SIG-M5 treated with dmso at 0.1 percent for 504 hours (cell line): ENCODE data around the gene CAPN12.
A peak's percentile ranks its signal among the peaks of the same experiment; 100 is the strongest.
"Not testable (repeated sequence)": the region's sequence is repeated elsewhere in the genome, so short reads cannot be mapped to it uniquely, and the experiment has no call there.

Experiments
- DNase-seq: peaks from one replicate; lab custom pipeline; 2025; ENCODE audit not compliant: unreplicated experiment; lab: John Stamatoyannopoulos, UW

The CAPN12 gene

DNA sequence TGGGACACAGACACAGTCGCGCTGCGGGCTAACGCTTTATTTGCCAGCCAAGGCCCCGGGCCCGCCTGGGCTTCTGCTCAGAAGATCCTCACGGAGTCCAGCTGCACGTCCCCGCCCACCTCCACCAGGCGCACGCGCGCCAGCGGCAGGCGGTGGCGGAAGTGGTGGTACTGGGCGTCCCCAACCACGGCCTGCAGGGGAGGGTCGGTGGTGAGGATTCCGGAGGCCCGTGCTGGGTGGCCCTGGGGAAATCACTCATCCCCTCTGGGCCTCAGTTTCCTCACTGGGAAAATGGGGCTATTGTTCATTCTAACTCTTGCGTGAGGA lies 26.6 kb upstream of the CAPN12 start:
- DNase-seq, result not testable (repeated sequence)

DNA sequence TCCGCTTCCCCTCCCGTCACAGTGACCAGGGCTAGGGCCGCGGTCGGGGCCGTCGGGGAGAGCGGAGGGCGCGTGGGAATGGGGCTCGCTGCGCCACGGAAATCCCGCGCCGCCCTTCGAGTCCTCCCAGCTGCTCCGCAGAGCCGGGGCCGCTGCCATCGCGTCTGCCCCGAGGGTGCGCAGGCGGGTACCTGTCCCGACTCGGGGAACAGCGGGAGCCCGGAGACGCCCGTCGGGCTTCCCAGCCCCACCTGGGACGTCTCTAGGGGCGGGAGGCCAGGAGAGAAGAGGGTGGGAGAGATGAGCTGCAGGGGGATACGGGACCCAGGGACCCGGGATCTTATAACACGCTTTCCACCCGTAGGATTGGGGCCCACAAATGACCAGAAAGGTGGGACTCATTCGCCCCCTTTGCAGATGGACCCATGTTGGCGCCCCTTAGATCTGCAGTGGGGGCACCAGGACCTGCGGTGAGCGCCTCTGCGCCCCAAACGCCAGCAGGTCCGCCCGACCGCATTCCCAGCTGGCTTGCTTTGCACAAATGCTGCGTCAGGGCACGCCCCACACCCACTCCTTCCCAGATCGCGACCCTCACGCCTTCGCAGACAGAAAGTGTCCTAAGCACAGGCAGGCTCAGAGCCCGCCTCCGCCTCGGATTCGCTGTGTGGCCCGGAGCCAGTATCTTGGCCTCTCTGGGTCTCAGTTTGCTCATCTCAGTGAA lies 26.1 kb upstream of the CAPN12 start:
- not testable (repeated sequence) for DNase-seq

DNA sequence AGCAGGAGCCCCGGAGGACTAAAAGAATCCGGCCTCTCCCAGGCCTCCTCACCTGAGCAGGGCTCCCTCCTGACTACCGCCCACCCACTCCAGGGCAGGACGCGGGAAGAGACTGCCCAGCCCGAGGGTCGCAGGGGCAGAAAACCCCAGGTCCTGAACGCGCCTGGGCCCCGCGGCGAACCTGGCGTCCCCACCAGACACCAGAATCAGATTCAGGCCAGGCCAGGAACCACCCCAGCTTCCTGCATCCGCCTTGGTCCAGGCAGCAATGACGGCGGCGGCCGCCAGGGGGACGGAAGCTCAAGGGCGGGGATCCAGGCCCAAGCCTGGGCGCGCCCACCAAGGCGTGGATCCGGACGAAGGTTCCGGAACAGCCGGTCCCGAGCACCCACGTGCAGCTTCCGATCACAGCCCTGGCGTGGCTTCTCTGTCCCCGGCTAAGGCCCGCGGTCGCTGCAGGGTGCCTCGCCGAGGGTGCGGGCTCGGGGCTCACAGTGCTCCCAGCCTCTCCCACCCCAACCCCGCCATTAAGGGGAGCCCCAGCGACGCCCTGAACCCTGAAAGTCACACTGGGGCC lies 25.4 kb upstream of the CAPN12 start:
- DNase-seq, result no peak

DNA sequence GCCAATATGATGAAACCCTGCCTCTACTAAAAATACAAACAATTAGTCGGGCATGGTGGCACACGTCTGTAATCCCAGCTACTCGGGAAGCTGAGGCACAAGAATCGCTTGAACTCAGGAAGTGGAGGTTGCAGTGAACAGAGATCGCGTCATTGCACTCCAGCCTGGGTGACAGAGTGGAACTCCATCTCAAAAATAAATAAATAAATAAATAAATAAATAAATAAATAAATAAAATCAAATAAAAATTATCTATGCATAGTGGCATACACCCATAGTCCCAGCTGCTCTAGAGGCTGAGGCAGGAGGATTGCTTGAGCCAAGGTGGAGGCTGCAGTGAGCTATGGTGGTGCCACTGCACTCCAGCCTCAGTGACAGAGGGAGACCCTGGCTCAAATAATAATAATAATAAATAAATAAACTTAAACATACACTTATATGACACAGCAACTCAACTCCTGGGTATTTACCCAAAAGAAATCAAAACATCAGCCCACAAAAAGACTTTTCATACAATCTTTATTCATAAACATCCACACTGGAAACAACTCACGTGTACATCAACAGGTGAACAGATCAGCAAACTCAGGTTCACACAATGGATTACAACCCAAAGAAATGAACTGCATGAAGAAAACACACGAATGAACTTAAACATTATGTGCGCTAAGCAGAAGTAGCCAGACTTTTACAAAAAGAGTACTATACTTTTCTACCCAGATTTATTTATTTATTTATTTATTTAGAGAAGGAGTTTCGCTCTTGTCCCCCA lies 22.2 kb upstream of the CAPN12 start:
- no peak for DNase-seq

DNA sequence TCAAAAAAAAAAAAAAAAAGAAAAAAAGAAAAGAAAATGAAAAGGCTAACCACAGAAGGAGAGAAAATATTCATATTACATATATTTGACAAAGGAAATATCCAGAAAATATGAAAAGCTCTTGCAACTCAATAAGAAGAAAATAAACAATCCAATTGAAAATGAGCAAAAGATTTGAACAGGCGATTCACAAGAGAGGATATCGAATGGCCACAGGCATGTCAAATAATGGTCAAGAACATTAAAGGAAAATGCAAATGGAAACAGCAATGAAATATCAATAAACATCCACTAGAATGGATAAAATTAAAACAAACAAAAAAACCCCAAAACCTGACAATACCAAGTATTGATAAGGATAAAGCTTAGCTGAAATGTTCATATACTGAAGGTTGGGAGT lies 20.9 kb upstream of the CAPN12 start:
- no peak for DNase-seq

DNA sequence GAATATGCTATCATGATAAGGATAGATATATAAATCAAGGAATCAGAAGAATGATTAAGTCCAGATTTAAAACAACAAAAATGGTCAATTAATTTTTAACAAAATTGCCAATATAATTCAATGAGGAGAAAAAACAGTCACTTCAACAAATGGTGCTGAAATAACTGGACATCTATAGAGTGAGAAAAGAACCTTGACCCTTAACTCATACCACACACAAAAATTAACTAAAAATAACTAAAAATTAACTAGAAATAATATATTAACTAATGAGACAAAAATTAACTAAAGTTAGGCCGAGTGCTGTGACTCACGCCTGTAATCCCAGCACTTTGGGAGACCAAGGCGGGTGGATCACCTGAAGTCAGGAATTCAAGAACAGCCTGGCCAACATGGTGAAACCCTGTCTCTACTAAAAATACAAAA lies 19.5 kb upstream of the CAPN12 start:
- DNase-seq, result no peak

DNA sequence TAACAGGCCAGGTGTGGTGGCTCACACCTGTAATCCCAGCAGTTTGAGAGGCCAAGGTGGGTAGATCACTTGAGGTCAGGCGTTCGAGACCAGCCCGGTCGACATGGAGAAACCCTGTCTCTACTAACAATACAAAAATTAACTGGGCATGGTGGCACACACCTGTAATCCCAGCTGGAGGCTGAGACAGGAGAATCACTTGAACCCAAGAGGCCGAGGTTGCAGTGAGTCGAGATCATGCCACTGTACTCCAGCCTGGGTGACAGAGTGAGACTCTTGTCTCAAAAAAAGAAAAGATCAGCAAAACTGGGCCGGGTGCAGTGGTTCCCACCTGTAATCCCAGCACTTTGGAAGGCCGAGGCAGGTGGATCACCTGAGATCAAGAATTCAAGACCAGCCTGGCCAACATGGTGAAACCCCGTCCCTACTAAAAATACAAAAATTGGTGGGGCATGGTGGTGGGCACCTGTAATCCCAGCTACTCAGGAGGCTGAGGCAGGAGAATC lies 17.7 kb upstream of the CAPN12 start:
- not testable (repeated sequence) for DNase-seq

DNA sequence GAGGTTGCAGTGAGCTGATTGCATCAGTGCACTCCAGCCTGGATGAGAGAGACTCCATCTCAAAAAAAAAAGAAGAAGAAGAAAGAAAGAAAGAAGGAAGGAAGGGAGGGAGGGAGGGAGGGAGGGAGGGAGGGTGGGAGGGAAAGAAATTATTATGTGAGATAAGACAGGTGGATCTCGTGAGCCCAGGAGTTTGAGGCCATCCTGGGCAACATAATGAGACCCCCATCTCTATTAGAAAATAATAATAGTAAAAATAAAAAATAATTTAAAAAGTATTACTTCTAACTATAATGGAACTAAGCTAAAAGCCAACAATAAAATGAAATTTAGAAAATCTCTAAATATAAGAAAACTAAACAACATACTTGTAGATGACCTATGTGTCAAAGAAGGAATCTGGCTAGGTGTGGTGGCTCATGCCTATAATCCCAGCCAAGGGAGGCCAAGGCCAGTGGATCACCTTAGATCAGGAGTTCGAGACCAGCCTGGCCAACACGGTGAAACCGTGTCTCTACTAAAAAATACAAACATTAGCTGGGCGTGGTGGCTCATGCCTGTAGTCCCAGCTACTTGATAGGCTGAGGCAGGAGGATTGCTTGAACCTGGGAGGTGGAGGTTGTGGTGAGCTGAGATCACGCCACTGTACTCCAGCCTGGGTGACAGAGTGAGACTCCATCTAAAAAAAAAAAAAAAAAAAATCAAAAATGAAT lies 16.7 kb upstream of the CAPN12 start:
- not testable (repeated sequence) for DNase-seq

DNA sequence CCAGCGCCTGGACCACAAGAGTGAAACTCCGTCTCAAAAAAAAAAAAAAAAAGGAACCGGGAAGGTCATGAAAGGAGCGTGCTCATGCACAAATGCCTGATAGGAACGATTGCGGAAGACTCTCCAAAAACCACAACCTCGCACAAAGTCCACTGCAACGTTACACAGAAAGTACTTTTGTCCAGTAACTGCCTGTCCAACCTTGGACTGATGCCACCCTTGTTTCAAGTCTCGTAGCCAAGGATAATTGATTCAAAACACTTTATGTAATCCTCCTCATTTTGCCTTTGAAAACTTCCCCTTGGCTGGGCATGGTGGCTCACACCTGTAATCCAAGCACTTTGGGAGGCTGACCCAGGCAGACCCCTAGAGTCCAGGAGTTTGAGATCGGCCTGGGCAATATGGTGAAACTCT lies 15.3 kb upstream of the CAPN12 start:
- no peak for DNase-seq

DNA sequence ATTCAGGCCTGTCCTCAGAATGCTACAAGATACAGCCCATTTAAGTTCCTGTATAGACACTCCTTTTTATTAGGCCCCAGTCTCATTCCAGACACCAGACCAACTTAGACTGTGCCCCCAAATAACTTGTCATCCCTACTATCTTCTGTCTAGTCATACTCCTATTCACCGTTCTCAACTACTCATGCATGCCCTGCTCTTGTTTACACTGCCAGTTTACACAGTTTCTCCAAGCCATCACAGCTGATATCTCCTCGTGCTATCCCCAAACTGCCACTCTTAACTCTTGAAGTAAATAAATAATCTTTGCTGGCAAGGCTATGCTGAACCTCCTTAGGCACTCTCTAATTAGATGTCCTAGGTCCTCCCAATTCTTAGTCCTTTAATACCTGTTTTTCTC lies 9.9 kb upstream of the CAPN12 start:
- DNase-seq, result not testable (repeated sequence)

DNA sequence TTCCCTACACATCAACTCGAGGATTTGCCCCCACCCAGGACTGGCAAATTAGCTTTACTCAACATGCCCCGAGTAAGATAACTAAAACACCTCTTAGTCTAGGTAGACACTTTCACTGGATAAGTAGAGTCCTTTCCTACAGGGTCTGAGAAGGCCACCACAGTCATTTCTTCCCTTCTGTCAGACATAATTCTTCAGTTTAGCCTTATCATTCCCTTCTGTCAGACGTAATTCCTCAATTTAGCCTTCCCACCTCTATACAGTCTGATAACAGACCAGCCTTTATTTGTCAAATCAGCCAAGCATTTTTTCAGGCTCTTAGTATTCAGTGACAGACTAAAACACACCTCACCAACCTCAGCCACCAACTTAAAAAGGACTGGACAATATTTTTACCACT lies 9.5 kb upstream of the CAPN12 start:
- not testable (repeated sequence) for DNase-seq

DNA sequence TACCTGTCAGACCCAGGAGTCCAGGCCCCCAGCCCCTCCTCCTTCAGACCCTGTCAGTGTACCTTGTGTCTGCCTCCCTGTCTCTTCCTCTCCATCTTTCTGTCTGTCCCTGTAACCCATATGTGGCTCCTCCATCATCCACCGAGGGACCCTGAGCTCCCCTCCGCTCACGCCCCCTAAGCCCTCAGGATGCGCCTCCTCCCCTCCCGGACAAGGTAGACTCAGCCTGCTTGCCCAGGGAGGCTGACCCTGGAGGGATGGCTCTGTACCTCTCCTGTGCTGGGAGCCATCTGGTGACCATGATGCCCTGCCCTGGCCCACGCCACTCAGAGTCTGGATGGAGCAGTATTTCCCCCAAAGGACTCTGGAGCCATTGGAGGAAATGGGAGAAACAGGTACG lies 1.0 kb upstream of the CAPN12 start:
- DNase-seq, result no peak

DNA sequence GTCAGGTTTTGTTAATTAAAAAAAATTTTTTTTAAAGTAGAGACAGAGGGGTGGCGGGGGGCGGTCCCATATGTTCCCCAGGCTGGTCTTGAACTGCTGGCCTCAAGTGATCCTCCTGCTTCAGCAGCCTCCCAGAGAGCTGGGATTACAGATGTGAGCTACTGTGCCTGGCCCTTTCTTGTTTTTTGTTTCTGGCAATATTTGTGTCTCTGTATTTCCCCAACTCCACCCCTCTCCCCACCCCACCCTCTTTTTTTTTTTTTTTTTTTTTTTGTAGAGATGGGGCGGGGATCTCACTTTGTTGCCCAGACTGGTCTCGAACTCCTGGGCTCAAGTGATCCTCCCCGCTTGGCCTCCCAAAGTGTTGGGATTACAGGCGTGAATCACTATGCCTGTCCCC lies 600 bp upstream of the CAPN12 start:
- DNase-seq, result no peak

DNA sequence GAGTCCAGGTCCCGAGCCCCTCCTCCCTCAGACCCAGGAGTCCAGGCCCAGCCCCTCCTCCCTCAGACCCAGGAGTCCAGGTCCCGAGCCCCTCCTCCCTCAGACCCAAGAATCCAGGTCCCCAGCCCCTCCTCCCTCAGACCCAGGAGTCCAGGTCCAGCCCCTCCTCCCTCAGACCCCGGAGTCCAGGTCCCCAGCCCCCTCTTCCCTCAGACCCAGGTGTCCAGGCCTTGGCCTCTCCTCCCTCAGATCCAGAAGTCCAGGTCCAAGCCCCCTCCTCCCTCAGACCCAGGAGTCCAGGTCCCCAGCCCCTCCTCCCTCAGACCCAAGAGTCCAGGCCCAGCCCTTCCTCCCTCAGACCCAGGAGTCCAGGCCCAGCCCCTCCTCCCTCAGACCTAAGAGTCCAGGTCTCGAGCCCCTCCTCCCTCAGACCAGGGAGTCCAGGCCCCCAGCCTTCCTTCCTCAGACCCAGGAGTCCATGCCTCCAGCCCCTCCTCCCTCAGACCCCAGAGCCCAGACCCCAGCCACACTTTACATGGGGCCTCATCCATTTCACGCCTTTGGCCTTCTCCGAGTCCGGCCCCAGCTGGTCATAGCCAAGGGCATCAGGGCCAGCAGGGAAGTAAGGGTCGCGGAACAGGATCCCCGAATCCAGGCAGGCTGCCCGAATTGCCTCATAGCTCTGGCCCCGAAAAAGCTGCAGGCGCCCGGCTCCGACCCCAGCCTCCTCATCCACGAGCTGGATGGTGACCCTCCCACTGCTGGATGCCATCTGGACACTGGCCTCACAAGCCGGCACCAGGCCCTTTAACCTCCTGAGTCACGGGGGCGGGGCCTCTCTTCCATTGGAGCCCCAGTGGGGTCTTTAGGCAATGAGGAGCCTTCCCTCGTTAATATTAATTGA lies 628 bp downstream of the CAPN12 start:
- DNase-seq, result no peak

DNA sequence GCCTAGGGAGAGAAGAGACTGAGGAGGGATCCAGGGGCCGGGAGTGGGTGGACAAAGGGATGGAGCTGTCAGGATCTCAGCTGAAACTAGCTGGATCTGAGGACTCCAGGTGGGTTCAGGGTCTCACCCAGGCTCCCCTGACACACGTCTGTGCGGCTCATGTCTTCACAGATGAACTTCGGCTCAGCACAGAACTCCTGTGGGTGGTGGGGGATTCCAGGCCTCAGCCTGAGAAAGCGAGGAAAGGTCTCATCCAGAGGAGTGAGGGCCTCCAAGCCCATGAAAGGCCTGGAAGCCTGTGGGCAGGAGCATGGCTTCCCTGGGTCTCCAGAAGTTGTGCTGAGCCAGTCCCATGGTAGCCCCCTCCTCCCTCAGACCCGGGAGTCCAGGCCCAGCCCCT lies 1.4 kb downstream of the CAPN12 start:
- DNase-seq, result no peak

DNA sequence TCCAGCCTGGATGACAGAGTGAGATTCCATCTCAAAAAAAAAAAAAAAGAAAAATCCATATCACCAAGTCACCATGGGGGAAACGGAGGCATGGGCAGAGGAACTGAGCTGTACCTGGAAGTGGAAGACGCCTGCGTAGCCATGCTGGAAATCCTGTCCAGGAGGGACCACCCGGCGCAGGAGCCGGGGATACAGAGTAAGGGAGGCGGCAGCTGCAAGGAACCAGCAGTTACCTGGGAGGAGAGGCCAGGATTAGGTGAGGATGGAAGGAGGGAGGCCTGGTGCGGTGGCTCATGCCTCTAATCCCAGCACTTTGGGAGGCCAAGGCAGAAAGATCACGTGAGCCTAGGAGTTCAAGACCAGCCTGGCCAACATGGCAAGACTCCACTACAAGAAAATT lies 2.0 kb downstream of the CAPN12 start:
- DNase-seq, result no peak

DNA sequence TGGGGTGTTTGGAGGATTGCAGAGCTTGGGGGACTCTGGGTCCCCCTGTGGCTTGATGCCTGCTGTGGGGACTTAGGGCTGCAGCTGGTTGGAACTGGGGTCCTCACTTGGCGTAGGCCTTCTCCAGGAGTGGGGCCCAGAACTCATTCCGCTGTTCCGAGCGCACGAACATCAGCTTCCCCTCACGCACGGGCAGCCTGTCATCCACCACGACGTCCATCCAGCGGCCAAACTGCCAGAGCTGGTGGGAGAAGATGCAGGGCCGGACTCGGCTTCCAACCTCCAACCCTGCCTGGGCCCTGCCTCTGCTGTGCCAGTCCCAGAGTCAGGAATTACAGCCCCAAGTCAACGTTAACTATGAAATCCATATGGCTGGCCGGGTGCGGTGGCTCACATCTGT lies 2.6 kb downstream of the CAPN12 start:
- DNase-seq, result no peak

DNA sequence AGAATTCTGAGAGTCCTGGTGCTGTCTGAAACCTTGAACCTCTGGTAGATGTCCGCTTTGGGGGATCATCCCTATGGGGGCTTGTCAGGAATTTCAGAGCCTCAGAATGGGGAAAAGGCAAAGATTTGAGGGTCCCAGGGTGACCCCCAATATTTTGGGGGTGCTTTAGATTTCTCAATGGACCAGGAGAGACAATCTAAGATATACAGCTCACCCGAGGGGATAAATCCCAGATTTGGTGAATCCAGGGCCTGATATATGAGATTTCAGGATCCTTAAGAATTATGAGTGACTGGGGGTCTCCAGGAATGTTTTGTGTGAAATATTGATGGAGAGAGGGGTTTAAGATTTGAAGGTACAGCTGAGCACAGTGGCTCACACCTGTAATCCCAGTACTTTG lies 3.3 kb downstream of the CAPN12 start:
- no peak for DNase-seq

DNA sequence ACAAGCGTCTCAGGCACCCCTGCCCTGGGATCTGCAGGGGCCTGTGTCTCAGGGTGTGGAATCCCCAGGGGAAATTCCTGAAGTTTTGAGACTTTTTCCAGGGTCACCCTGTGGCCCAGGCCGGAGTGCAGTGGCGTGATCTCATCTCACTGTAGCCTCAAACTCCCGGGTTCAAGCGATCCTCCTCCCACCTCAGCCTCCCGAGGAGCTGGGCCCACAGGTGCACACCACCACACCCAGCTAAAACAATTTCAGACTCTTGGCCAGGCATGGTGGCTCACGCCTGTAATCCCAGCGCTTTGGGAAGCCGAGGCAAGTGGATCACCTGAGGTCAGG lies 4.0 kb downstream of the CAPN12 start:
- DNase-seq, result no peak

DNA sequence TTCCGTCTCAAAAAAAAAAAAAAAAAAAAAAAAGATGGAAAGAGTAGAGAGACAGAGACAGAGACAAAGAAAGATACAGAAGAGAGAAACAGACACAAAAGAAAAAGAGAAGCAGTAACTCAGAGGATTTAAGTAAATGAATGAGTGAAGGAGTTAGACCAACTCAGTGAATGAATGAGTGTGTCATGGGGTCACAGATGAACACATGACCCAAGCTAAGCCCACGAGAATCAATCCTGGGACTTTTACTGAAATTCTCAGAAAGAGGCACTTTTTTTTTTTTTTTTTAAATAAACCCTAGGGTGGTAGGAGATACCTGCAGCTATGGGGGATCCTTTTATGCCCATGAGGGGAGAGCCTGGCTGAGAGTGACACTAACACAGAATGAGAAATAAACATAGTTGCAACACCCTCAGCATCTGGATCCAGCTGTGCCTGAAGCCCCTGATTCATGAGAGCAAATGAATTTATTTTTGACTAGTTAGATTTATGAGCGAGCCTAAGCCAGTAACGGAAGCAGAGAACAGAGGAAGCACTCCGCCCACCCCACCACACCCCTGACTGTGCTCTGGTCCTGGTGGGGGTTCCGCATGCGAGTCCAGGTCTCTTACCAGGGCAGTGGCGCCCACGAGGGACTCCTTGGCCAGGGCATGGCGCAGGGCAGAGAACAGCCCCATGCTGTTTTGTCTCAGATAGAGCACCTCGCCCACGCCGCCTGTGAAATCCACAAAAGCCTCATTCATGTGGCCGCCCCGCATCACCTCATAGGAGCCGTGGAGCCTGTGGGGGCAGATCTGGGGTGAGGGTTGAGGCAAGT lies 4.6 kb downstream of the CAPN12 start:
- DNase-seq, result peak; percentile 12
